WTC11 (cell line): ENCODE data around the gene ENTREP3. TPM values are rescaled to one million over a fixed set of nuclear protein-coding genes. Genes with fewer than 3 reads are reported as not detected.

Experiments
- ATAC-seq: fragments of 200-7000 bp; cut with Tn5 transposase; 2 replicates; pipeline ENCODE4 v1.10.0; 2021; ENCODE audit warnings: mild to moderate bottlenecking, moderate library complexity
- CTCF ChIA-PET: fragments of 300-600 bp; sonication (Branson Sonifier 250); formaldehyde crosslinking; loops from one replicate; lab custom pipeline; 2021; ENCODE audit warnings: antibody characterized with exemption; lab: Charles Lee
- POLR2A ChIA-PET: fragments of 350-600 bp; sonication (Branson Sonifier 250); formaldehyde crosslinking; loops from one replicate; lab custom pipeline; 2021; ENCODE audit warnings: antibody characterized with exemption; lab: Charles Lee
- DNase-seq: peaks from one replicate; pipeline ENCODE4 v3.0.0; 2021; ENCODE audit warnings: low spot score
- H3K27ac Mint-ChIP-seq: 2 replicates; pipeline ENCODE4 v1.8.0; 2021; ENCODE audit warnings: mixed read lengths
- H3K27me3 Mint-ChIP-seq: 2 replicates; pipeline ENCODE4 v1.8.0; 2021; ENCODE audit warnings: low read depth, mild to moderate bottlenecking, moderate library complexity, mixed read lengths
- H3K36me3 Mint-ChIP-seq: 2 replicates; pipeline ENCODE4 v1.8.0; 2021; ENCODE audit warnings: mixed read lengths
- H3K4me1 Mint-ChIP-seq: 2 replicates; pipeline ENCODE4 v1.8.0; 2022; ENCODE audit warnings: mixed read lengths
- H3K4me3 Mint-ChIP-seq: 2 replicates; pipeline ENCODE4 v1.8.0; 2021; ENCODE audit warnings: mild to moderate bottlenecking, moderate library complexity, mixed read lengths
- H3K9me3 Mint-ChIP-seq: 2 replicates; pipeline ENCODE4 v1.8.0; 2021; ENCODE audit warnings: mixed read lengths
- ELF4 ChIP-seq: sonication (generic); formaldehyde crosslinking; IDR thresholded peaks from 2 replicates; pipeline ENCODE4 v1.8.1; 2022; ENCODE audit warnings: low read depth, mild to moderate bottlenecking, moderate library complexity, missing genetic modification reagents
- ESRRA ChIP-seq: sonication (generic); formaldehyde crosslinking; IDR thresholded peaks from 2 replicates; pipeline ENCODE4 v1.8.1; 2022; ENCODE audit warnings: mild to moderate bottlenecking, missing genetic modification reagents, borderline replicate concordance
- GABPB1 ChIP-seq: sonication (generic); formaldehyde crosslinking; IDR thresholded peaks from 2 replicates; pipeline ENCODE4 v1.8.1; 2023; ENCODE audit warnings: mild to moderate bottlenecking, missing genetic modification reagents
- JUN ChIP-seq: sonication (generic); formaldehyde crosslinking; IDR thresholded peaks from 2 replicates; pipeline ENCODE4 v1.8.0; 2023; ENCODE audit warnings: mild to moderate bottlenecking, missing genetic modification reagents
- NFYB ChIP-seq: sonication (generic); formaldehyde crosslinking; conservative IDR thresholded peaks from 2 replicates; pipeline ENCODE4 v1.8.0; 2022; ENCODE audit warnings: low read depth, missing genetic modification reagents
- SP1 ChIP-seq: sonication (generic); formaldehyde crosslinking; conservative IDR thresholded peaks from 2 replicates; pipeline ENCODE4 v1.8.1; 2022; ENCODE audit warnings: missing genetic modification reagents
- ZNF219 ChIP-seq: sonication (generic); formaldehyde crosslinking; IDR thresholded peaks from 2 replicates; pipeline ENCODE4 v1.8.0; 2023; ENCODE audit warnings: missing genetic modification reagents, mild to moderate bottlenecking, borderline replicate concordance
- ZNF263 ChIP-seq: sonication (generic); formaldehyde crosslinking; IDR thresholded peaks from 2 replicates; pipeline ENCODE4 v1.8.1; 2022; ENCODE audit warnings: low read depth, mild to moderate bottlenecking, moderate library complexity, missing genetic modification reagents
- ZNF671 ChIP-seq: fragments of 250-450 bp; sonication (Bioruptor Pico); IDR thresholded peaks from 2 replicates; pipeline ENCODE4 v1.8.0; 2021; ENCODE audit warnings: mild to moderate bottlenecking
- total RNA-seq: library from RNA; stranded (reverse); gene quantifications from 3 replicates; pipeline ENCODE4 v1.2.3, GENCODE V29; 2021
- TF ChIP-seq, protein P1 (sequence below): sonication (generic); formaldehyde crosslinking; IDR thresholded peaks from 2 replicates; pipeline ENCODE4 v1.8.0; 2022; ENCODE audit warnings: mild to moderate bottlenecking, missing genetic modification reagents
- TF ChIP-seq, protein P2 (sequence below): sonication (generic); formaldehyde crosslinking; conservative IDR thresholded peaks from 2 replicates; pipeline ENCODE4 v1.8.1; 2023; ENCODE audit warnings: mild to moderate bottlenecking, low read depth, missing genetic modification reagents, moderate library complexity
- TF ChIP-seq, protein P3 (sequence below): sonication (generic); formaldehyde crosslinking; IDR thresholded peaks from 2 replicates; pipeline ENCODE4 v1.8.1; 2022; ENCODE audit warnings: missing genetic modification reagents, borderline replicate concordance
- TF ChIP-seq, protein P4 (sequence below): sonication (generic); formaldehyde crosslinking; IDR thresholded peaks from 2 replicates; pipeline ENCODE4 v1.8.1; 2023; ENCODE audit warnings: mild to moderate bottlenecking, moderate library complexity, missing genetic modification reagents
- TF ChIP-seq, protein P5 (sequence below): sonication (generic); formaldehyde crosslinking; IDR thresholded peaks from 2 replicates; pipeline ENCODE4 v1.8.1; 2023; ENCODE audit warnings: mild to moderate bottlenecking, missing genetic modification reagents

ENTREP3 gene
- total RNA-seq, 1 experiment from 2014 or later: 67.8 TPM

DNA sequence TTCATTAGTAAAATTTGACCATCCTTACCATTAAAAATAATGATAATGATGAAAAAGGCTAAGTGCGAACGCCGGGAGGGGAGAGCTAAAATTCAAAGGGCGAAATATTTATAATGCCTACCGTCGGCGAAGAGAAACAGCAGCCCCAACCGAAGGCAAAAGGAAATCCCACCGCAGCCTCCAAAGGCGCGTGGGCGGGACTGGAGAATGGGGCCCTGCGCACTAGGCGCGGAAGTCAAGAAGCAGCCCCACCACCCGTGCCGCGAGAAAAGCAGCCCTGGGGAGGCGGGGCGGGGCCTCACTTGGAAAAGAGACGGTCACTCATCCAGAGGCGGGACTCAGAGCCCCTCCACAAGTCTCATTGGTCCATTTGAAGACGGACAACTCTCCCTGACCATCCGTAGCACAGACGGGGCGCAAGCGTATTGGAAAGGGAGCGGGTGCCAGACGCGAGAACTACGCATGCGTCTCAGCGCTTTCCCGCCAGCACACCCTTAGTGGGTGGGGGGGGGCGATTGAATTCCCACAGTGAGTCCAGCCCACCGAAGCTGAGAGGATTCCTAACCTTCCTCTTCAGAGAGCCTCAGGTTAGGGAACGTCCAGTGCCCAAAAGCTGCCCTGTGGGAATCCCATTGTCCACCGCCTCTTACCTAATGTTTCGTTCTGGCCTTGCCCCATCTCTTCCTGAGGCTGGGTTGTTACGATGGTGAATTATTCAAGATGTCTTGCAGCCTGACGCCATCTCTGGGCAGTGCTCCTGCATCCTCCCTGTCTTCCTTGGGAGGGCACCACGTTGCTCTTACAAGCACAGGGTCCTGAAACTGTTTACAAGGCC is 27.8 kb downstream of the ENTREP3 start (continued):
- TF ChIP-seq, protein P1, sequence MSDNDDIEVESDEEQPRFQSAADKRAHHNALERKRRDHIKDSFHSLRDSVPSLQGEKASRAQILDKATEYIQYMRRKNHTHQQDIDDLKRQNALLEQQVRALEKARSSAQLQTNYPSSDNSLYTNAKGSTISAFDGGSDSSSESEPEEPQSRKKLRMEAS (CRISPR knock-in tag): peak; percentile 41
- TF ChIP-seq ZNF263: no peak
- TF ChIP-seq, protein P2, sequence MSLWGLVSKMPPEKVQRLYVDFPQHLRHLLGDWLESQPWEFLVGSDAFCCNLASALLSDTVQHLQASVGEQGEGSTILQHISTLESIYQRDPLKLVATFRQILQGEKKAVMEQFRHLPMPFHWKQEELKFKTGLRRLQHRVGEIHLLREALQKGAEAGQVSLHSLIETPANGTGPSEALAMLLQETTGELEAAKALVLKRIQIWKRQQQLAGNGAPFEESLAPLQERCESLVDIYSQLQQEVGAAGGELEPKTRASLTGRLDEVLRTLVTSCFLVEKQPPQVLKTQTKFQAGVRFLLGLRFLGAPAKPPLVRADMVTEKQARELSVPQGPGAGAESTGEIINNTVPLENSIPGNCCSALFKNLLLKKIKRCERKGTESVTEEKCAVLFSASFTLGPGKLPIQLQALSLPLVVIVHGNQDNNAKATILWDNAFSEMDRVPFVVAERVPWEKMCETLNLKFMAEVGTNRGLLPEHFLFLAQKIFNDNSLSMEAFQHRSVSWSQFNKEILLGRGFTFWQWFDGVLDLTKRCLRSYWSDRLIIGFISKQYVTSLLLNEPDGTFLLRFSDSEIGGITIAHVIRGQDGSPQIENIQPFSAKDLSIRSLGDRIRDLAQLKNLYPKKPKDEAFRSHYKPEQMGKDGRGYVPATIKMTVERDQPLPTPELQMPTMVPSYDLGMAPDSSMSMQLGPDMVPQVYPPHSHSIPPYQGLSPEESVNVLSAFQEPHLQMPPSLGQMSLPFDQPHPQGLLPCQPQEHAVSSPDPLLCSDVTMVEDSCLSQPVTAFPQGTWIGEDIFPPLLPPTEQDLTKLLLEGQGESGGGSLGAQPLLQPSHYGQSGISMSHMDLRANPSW (CRISPR knock-in tag): no peak
- TF ChIP-seq ZNF219 (CRISPR knock-in tag): no peak
- TF ChIP-seq NFYB (CRISPR knock-in tag): peak; percentile 92

DNA sequence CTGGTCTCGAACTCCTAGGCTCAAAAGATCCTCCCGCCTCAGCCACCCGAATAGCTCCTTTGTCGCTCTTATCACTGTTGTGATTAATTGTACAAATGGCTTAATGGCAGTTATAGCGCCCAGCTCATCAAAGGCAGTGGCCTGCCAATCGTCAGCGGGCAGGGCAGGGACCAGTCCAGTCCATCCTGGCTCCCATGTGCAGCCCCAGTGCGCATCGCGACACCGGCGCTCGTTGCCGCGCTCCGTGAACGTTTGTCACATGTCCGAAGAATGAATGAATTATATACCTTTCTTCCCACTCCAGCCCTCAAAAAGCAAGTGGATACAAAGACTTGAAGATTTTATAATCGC is 28.4 kb downstream of the ENTREP3 start:
- H3K9me3 Mint-ChIP-seq: no peaks in the 10 kb centered on the region
- peak overlapping the region; percentile 95 for H3K27ac Mint-ChIP-seq
- ChIA-PET POLR2A (interaction anchor here (0.7 to 1.4 kb wide), 6 partner anchors 17 to 210 kb away, joined by 3 to 6 read pairs (median 4); no protein-coding TSS in a partner anchor), CTCF (interaction anchor here (0.9 to 6.1 kb wide), 14 partner anchors 18 to 209 kb away, joined by 3 to 48 read pairs (median 4); partner anchors contain the start of genes CLK2, KRTCAP2, MTX1 and THBS3)
- H3K36me3 Mint-ChIP-seq: no peaks in the 10 kb centered on the region
- peaks cover 29% of the 10 kb centered on the region for H3K27me3 Mint-ChIP-seq
- H3K4me1 Mint-ChIP-seq: peaks cover 25% of the 10 kb centered on the region
- no peak for TF ChIP-seq ZNF671 (CRISPR knock-in tag)
- TF ChIP-seq, protein P3, sequence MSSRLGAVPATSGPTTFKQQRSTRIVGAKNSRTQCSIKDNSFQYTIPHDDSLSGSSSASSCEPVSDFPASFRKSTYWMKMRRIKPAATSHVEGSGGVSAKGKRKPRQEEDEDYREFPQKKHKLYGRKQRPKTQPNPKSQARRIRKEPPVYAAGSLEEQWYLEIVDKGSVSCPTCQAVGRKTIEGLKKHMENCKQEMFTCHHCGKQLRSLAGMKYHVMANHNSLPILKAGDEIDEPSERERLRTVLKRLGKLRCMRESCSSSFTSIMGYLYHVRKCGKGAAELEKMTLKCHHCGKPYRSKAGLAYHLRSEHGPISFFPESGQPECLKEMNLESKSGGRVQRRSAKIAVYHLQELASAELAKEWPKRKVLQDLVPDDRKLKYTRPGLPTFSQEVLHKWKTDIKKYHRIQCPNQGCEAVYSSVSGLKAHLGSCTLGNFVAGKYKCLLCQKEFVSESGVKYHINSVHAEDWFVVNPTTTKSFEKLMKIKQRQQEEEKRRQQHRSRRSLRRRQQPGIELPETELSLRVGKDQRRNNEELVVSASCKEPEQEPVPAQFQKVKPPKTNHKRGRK (CRISPR knock-in tag): no peak
- TF ChIP-seq ELF4: no peak
- no peak for TF ChIP-seq SP1 (CRISPR knock-in tag)
- 0 out of 2 replicates have a peak, but pooled peaks have one; percentile 16 for TF ChIP-seq GABPB1 (CRISPR knock-in tag)
- no peak for TF ChIP-seq ZNF263
- TF ChIP-seq, protein P4, sequence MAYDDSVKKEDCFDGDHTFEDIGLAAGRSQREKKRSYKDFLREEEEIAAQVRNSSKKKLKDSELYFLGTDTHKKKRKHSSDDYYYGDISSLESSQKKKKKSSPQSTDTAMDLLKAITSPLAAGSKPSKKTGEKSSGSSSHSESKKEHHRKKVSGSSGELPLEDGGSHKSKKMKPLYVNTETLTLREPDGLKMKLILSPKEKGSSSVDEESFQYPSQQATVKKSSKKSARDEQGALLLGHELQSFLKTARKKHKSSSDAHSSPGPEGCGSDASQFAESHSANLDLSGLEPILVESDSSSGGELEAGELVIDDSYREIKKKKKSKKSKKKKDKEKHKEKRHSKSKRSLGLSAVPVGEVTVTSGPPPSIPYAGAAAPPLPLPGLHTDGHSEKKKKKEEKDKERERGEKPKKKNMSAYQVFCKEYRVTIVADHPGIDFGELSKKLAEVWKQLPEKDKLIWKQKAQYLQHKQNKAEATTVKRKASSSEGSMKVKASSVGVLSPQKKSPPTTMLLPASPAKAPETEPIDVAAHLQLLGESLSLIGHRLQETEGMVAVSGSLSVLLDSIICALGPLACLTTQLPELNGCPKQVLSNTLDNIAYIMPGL (CRISPR knock-in tag): peak; percentile 10; the same call in 1 of the 2 replicates
- TF ChIP-seq, protein P5, sequence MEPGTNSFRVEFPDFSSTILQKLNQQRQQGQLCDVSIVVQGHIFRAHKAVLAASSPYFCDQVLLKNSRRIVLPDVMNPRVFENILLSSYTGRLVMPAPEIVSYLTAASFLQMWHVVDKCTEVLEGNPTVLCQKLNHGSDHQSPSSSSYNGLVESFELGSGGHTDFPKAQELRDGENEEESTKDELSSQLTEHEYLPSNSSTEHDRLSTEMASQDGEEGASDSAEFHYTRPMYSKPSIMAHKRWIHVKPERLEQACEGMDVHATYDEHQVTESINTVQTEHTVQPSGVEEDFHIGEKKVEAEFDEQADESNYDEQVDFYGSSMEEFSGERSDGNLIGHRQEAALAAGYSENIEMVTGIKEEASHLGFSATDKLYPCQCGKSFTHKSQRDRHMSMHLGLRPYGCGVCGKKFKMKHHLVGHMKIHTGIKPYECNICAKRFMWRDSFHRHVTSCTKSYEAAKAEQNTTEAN (CRISPR knock-in tag): peak; percentile 30; the same call in 1 of the 2 replicates
- TF ChIP-seq JUN (CRISPR knock-in tag): no peak
- TF ChIP-seq ESRRA: no peak
- ATAC-seq: peak; percentile 29
- DNase-seq: peak; percentile 60
- peak overlapping the region; percentile 92 for H3K4me3 Mint-ChIP-seq
